8988T (cell line): ENCODE results near the gene IGF1R.
"Not testable (repeated sequence)": the region's sequence is repeated elsewhere in the genome, so short reads cannot be mapped to it uniquely, and the experiment has no call there.

Experiments used
- DNase-seq: peaks from one replicate; pipeline ENCODE4 v3.0.0; 2011

Gene IGF1R

DNA sequence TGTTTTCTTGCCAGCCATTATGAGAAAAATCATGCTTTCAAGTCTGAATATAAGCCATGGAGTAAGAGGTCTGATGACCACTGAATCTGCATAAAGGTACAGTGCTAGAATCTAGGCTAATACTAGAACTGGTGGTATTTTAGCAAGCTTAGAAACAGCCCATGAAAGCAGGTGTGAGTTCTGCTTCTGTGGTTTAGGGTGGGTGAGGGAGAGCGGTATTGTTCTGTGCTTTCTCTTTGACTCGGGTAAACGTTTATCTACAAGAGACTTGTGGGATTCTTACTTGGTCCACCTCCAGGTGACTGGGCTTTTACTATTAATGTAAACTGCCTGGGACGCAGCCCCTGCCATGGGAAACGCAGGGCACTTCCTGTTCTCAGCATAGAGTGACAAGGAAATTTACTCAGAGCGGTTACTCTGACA is 304.1 kb downstream of the IGF1R start:
- DNase-seq: no peak

DNA sequence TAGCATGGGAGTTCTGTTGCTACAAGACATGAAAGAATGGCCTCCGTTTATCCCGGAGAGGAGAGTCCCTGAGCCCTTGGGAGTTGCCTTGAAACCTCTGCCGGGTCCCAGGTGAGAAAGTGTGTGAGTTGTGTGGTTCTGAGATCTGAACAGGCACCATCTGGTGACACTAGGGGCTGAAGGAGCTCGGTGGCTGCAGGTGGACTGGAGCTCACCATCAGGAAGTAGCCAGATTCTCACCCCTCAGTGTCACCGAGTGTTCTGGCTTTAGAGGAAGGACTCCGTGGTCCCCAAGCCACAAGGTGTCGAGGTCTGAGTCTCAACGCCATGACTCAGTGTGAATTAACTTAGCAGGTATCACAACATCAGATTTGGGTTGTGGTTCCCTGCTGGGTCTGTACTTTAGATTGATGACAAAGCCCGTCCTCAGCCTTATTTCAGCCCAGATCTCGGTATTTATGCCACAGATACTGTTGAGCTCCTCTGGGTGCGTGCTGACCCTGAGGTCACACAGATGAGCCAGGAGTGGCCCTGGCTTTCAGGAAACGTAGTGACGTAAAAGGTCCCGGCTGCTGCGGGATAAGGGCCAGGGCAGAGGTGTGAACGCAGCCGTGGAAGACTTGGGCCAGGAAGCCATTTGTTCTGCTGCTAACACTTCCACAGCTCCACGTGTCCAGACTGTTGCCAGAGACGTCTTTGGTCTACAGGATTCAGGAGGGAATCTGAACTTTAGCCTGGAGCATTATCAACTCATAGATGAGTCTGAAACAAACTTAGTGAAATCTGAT is 304.9 kb downstream of the IGF1R start:
- DNase-seq: no peak

- no peak for DNase-seq
These were observed 305.6 kb downstream of the IGF1R start for GRCh38 chr15:98953968-98954367.

GRCh38 chr15:98954411-98954810 is 306.1 kb downstream of the IGF1R start:
- DNase-seq: no peak

- DNase-seq: no peak
These were observed 307.0 kb downstream of the IGF1R start for GRCh38 chr15:98955331-98955730.

DNA sequence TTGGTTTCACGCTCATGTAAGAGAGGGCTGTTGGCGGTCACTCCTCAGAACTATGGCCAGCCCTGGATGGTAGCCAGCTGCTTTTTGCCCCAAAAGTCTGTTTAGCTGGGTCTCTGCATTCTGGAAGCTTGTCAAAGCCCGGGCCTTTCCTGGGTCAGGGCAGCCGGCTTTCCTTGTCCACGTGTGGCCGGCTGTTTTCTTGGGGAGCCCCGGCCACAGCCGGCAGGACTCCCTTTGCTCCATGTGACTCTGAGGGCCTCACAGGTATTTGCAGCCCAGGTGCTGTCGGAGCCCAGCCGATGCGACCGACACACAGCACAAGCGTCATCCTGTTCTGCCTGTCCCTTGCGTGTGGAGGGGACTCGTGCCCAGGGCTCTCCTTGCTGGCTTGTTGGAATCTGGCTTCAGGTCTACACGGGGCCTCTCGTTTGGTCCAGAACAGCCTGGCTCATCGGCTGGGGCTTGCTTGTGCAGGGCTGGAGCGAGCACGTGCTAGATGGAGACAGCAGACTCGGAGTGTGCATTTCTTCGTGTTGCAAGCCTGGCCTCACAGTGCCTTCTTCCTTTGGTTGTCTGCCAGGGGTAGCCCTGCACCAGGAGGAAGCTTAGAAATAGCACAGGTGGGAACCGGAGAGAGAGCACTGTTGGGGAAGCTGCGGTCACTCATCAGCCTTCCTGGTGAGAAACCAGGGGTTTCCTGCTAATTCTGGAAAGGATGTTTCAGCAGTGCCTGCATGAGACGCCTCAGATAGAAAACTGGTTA is 307.8 kb downstream of the IGF1R start:
- DNase-seq: no peak

DNA sequence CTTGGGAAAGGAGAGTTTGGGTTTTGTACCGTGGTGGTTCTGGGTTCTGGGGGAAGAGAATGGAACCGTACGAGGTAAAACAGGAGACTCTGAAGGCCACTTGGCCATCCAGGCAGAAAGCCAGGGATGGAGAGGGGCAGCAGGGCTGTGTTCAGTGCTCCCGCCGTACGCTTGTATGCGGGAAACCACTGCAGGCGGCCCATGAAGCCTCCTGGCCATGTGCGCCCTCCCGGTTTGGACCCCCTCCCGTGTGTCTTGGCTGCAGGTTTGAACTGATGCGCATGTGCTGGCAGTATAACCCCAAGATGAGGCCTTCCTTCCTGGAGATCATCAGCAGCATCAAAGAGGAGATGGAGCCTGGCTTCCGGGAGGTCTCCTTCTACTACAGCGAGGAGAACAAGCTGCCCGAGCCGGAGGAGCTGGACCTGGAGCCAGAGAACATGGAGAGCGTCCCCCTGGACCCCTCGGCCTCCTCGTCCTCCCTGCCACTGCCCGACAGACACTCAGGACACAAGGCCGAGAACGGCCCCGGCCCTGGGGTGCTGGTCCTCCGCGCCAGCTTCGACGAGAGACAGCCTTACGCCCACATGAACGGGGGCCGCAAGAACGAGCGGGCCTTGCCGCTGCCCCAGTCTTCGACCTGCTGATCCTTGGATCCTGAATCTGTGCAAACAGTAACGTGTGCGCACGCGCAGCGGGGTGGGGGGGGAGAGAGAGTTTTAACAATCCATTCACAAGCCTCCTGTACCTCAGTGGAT is 308.6 kb downstream of the IGF1R start:
- DNase-seq: no peak

DNA sequence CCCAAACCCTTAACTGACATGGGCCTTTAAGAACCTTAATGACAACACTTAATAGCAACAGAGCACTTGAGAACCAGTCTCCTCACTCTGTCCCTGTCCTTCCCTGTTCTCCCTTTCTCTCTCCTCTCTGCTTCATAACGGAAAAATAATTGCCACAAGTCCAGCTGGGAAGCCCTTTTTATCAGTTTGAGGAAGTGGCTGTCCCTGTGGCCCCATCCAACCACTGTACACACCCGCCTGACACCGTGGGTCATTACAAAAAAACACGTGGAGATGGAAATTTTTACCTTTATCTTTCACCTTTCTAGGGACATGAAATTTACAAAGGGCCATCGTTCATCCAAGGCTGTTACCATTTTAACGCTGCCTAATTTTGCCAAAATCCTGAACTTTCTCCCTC is 309.3 kb downstream of the IGF1R start:
- no peak for DNase-seq

GRCh38 chr15:98958076-98958475 is 309.7 kb downstream of the IGF1R start:
- DNase-seq: no peak

DNA sequence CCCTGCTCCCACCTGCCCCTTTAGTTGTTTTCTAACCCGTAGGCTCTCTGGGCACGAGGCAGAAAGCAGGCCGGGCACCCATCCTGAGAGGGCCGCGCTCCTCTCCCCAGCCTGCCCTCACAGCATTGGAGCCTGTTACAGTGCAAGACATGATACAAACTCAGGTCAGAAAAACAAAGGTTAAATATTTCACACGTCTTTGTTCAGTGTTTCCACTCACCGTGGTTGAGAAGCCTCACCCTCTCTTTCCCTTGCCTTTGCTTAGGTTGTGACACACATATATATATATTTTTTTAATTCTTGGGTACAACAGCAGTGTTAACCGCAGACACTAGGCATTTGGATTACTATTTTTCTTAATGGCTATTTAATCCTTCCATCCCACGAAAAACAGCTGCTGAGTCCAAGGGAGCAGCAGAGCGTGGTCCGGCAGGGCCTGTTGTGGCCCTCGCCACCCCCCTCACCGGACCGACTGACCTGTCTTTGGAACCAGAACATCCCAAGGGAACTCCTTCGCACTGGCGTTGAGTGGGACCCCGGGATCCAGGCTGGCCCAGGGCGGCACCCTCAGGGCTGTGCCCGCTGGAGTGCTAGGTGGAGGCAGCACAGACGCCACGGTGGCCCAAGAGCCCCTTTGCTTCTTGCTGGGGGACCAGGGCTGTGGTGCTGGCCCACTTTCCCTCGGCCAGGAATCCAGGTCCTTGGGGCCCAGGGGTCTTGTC is 310.7 kb downstream of the IGF1R start:
- DNase-seq: no peak

GRCh38 chr15:98959640-98960007 is 311.3 kb downstream of the IGF1R start:
- DNase-seq: no peak

- no peak for DNase-seq
These were observed 312.3 kb downstream of the IGF1R start for GRCh38 chr15:98960555-98961050.

GRCh38 chr15:98963444-98963843 is 315.1 kb downstream of the IGF1R start:
- no peak for DNase-seq

DNA sequence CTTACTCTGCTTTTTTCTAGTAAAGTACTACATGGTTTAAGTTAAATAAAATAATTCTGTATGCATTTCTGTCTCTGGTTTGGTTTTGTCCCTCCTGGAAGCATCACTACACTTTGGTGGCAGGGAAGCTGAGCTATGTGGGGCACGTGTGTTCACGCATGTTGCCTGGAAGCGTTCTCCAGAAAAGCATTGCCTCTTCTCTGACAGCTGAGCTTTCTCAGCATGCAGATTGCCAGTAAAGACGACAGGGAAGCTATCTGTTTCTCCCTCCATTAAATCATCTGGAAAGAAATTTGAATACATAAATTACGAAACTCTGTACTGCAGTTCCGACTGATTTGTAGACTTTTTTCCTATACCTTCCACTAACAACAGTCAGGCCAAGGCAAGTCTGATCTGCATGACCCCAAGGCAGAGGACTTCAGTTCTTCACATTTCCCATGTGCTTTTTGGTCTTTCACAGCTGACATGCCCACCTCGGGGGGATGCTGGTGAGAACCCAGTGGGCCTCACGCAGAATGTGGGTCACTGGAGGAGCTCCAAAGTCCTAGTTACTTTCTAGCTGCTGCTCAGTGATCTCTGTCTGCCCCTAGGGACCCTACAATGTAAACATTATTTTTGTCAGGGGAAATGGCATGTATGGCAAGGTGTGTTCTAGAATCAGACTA is 316.3 kb downstream of the IGF1R start:
- no peak for DNase-seq

- DNase-seq: not testable (repeated sequence)
These were observed 316.8 kb downstream of the IGF1R start for GRCh38 chr15:98965134-98965491.

DNA sequence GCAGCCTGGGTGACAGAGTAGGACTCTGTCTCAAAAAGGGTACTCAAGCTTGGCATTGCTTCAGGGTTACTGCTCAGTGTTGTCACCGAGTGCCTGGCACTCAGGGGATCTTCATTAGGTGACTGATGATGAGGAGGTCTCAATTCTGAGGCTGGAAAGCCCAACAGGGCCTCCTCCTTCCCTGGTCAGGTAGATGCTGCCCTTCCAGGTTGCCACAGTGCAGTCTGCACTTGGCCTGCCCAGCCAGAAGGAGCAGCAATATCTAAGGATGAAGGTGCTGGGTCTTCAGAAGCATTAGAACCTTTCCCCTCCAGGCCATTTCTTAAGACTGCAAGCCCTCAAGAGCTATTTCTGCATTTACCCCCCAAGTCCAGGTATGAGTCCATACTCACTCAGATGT is 317.3 kb downstream of the IGF1R start:
- no peak for DNase-seq

DNA sequence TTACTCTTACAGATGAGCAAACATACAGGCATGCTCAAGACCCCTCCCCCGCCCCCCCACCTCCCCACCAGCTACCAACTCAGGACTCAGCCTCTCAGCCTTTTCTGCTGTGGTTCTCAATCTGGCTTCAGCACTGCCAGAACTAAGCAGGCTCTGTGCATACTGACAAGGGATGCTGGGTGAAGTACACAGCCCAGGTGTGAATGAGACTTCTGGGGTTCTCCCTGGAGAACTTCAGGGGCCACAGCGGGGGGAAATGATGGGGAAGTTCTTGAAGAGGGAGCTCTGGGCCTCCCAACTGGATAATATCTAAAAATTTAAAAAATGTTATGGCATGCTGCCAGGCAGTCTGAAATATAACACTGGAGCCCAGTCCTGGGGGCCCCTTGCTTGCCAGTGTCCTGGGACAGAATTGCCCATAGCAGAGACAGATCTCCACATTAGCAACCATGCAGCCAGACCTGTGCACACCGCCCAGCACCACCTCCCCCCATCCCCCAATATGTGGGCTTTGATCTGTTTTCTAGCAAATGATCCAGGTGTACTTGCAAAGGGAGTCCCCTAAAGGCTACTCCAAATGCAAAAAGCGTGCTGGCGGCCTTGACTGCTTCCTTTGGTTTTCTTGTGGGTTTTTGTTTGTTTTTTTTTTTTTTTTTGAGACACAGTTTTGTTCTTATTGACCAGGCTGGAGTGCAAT is 317.9 kb downstream of the IGF1R start:
- no peak for DNase-seq

GRCh38 chr15:98967096-98967495 is 318.8 kb downstream of the IGF1R start:
- no peak for DNase-seq

DNA sequence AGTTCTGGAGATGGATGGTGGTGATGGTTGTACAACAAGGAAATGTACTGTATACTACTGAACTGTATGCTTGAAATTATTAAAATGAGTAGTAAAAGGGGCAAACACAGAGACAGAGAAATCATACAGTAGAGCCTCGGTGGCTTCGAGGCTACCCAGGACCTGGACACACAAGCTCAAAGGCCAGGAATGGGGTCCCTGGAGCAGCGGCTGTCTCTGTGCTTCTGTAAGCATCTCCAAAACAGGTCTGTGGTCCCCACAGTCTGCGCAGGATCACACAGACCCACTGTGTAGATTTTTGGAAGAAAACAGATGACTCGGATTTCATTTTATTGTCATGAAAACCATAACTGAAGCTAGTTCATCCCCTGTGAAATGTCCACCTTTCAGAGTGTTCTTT is 319.6 kb downstream of the IGF1R start:
- no peak for DNase-seq

DNA sequence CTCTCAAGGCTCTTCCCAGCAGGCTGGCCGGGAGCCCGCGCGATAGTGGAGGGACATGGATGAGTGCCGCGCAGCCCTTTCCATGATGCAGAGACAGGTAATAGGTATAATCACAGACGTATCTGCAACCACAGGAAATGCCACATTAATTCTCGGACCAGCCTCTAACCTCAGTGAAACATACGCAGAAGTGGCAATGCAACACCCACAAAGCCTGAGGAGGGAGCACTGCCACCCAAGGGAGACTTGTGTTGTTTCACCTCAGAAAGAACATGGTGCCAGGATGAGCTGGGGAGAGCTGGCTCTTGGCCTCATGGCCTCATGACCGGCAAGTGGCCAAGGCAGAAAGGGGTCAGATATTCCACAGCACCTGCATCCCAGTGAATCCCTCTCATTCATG is 320.2 kb downstream of the IGF1R start:
- no peak for DNase-seq

DNA sequence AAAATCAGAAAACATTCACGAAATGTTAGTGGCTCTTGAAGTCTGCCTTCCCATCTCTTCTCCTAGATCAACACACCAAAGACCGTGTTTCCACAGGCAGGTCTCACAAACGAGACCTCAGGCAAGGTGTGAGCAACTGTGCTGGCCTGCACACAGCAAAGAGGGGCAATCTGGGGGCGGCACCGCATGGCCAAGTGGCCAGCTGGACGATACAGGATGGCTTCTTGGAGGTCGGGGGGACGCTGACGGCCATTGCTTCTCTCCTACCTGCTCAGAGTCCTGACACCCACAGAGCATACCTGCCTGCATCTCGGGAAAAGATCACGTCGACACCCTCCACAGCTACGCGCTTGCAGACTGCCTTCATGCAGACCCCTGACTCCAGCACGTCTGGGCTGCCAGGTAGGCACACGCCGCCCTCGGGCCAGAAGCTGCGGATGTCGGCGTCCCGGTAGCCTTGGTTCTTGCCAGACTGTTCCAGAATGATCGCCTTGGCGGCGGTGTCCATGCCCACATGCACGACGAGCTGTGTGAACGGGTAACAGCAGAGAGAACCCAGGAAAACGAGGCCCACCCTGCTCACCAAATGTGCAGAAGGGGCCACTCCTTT is 320.9 kb downstream of the IGF1R start:
- no peak for DNase-seq
